ENCODE results near the gene MCAM. TPM values are rescaled to one million over a fixed set of nuclear protein-coding genes. Genes with fewer than 3 reads are reported as not detected.

MCAM gene
- total and polyA plus RNA-seq, 8 donors: 7.3 to 379 (median 70.4) TPM

DNA sequence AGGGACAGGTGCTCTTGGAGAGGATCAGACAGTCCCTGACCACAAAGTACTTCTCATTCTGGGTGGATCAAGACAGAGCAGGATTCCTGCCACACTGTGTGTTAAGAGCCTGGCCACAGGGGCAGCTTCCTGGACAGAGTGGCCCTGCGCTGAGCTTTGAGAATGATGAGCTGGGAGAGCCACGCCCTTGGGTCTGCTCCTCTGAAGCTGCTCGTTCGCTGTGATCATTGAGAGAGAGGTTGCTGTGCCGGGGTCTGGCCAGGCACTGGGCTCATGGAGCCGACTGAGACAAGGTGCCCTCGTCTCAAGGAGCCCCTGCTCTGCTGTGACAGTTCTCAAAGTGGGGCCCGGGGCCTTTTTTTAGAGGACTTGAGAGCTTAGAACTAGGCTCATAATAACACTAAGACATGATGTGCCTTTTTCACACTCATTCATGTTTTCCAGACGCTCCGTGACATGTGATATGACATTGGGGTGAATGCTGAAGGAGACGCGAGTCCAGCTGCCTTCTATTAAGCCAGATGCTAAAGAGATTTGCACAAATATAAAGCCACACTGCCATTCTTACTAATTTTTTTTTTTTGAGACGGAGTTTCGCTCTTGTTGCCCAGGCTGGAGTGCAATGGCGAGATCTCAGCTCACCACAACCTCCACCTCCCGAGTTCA, 31.1 kb upstream of the MCAM start:
- Histone ChIP-seq H3K4me3 (no peak overlapping the region), H3K36me3 (no peaks in the 10 kb centered on the region), H3K27me3 (peaks cover 0 to 12% (median 0%) of the 10 kb centered on the region in 3 donors), H3K4me1 (peaks cover 4 to 15% (median 6%) of the 10 kb centered on the region in 4 donors), H3K27ac (no peak overlapping the region), H3K9me3 (no peaks in the 10 kb centered on the region)
- DNase-seq: peak in 1 of 2 donors; percentile 5
- TF ChIP-seq EP300 (IDR thresholded peaks at IDR 0.05): no peak
- TF ChIP-seq, protein P1, sequence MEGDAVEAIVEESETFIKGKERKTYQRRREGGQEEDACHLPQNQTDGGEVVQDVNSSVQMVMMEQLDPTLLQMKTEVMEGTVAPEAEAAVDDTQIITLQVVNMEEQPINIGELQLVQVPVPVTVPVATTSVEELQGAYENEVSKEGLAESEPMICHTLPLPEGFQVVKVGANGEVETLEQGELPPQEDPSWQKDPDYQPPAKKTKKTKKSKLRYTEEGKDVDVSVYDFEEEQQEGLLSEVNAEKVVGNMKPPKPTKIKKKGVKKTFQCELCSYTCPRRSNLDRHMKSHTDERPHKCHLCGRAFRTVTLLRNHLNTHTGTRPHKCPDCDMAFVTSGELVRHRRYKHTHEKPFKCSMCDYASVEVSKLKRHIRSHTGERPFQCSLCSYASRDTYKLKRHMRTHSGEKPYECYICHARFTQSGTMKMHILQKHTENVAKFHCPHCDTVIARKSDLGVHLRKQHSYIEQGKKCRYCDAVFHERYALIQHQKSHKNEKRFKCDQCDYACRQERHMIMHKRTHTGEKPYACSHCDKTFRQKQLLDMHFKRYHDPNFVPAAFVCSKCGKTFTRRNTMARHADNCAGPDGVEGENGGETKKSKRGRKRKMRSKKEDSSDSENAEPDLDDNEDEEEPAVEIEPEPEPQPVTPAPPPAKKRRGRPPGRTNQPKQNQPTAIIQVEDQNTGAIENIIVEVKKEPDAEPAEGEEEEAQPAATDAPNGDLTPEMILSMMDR (IDR thresholded peaks at IDR 0.05): no peak
- TF ChIP-seq POLR2A (IDR thresholded peaks at IDR 0.05): no peak
- no peak for TF ChIP-seq POLR2AphosphoS5 (IDR thresholded peaks at IDR 0.05)
- intact Hi-C loops (cut with DNase I; ENCODE audit: low total_unique reads): no loop called here
- 73 to 83% (median 79%) methylated on average over 16 of the region's 16 CpGs for WGBS, 5 donors

DNA sequence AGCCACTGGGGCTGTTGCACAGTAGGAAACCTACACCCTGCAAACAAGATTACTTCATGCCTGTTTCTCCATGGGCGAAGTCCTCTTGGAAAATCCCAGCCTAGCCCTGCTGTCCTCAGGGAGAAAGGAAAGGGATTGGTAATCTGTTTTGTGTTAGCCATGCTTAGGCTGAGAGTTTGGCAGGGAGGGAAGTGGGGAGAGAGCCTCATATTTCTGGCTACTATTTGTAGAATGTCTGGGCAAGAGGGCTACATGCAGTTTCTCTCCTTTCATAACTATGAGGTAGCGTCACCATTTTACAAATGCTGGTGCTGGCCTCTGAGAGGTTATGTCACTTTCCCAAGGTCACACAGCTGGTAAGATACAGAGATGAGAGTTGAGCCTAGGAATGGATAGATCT, 30.3 kb upstream of the MCAM start:
- no peak overlapping the region for H3K4me3 ChIP-seq
- peak overlapping the region in 1 of 5 donors; percentile 29 for H3K27ac ChIP-seq
- H3K9me3 ChIP-seq: no peaks in the 10 kb centered on the region
- peak in 1 of 2 donors; percentile 23 for DNase-seq
- TF ChIP-seq EP300 (IDR thresholded peaks at IDR 0.05) (no peak), POLR2AphosphoS5 (IDR thresholded peaks at IDR 0.05) (no peak), POLR2A (IDR thresholded peaks at IDR 0.05) (no peak)
- TF ChIP-seq, protein P1 (IDR thresholded peaks at IDR 0.05): no peak
- intact Hi-C loops (cut with DNase I; ENCODE audit: low total_unique reads): no loop called here
- no peaks in the 10 kb centered on the region for H3K36me3 ChIP-seq
- peaks cover 0 to 17% (median 0%) of the 10 kb centered on the region in 3 donors for H3K27me3 ChIP-seq
- H3K4me1 ChIP-seq: peaks cover 0 to 8% (median 0%) of the 10 kb centered on the region in 4 donors
- 58 to 82% (median 71%) methylated on average over 2 of the region's 2 CpGs for WGBS, 5 donors

DNA sequence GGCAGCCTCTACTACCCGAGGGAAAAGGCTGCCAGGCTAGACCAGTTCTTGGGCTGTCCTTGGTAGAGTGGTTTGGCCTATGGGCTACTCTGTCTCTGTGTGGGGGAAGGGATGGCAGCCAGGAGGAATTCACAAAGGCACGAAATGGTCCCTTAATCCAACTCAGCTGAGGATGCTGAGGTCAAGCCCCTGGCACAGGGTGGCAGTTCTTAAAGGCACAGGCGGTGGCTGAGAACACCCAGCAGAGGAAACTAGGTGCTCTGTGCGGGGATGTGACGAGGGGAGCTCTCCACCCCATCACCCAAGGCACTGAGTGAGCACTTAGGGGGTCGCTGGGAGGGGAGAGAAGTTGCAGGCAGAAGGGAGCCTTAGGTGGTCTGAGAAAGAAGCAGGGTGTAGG, 29.7 kb upstream of the MCAM start, which contains the start of gene MFRP:
Gene MFRP, minus strand, starts transcription at position 101 of the 400 bp plus-strand sequence. CDS start 192 bp downstream, outside the sequence.
- Histone ChIP-seq H3K36me3 (no peaks in the 10 kb centered on the region), H3K4me1 (peaks cover under 1 to 11% (median 3%) of the 10 kb centered on the region in 4 donors), H3K27me3 (peaks cover 0 to 23% (median 2%) of the 10 kb centered on the region in 3 donors), H3K9me3 (no peaks in the 10 kb centered on the region), H3K27ac (peak within 1 kb of the TSS in 1 of 5 donors; percentile 29), H3K4me3 (no peak within 1 kb of the TSS)
- peak in 1 of 2 donors; percentile 3 for DNase-seq
- TF ChIP-seq POLR2A (IDR thresholded peaks at IDR 0.05): no peak
- TF ChIP-seq EP300 (IDR thresholded peaks at IDR 0.05): no peak
- TF ChIP-seq POLR2AphosphoS5 (IDR thresholded peaks at IDR 0.05): no peak
- TF ChIP-seq, protein P1 (IDR thresholded peaks at IDR 0.05): no peak
- intact Hi-C loops (cut with DNase I; ENCODE audit: low total_unique reads): no loop called here
- WGBS, 5 donors: 44 to 70% (median 49%) methylated on average over 5 to 6 of the region's 6 CpGs

DNA sequence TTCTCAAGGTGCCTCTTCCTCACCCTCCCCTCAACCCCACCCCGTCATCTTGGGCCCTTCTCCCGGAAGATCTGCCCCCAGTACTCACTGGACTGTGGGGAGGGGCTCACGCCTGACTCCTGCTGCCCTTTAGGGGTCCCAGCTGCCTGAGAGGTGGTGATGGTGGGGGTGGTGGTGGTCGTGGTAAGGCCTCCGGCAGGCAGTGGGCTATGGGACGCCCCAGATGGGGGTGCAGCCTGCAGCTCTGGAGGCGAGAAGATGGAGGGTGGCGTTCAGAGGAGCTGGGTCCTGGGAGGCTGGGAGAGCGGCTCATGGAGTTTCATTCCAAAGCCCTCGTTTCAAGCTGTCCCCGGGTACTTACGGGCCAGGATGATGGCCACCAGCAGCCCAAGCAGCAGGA, 28.8 kb upstream of the MCAM start:
- 78 to 85% (median 84%) methylated on average over 10 to 12 of the region's 12 CpGs for WGBS, 5 donors
- TF ChIP-seq, protein P1 (IDR thresholded peaks at IDR 0.05): no peak
- Histone ChIP-seq H3K4me3 (no peak overlapping the region), H3K4me1 (peaks cover 9 to 20% (median 13%) of the 10 kb centered on the region in 4 donors), H3K9me3 (no peaks in the 10 kb centered on the region), H3K27ac (no peak overlapping the region), H3K36me3 (no peaks in the 10 kb centered on the region), H3K27me3 (peaks cover 0 to 33% (median 6%) of the 10 kb centered on the region in 3 donors)
- DNase-seq: peak in 1 of 2 donors; percentile 3
- intact Hi-C loops (cut with DNase I; ENCODE audit: low total_unique reads): no loop called here
